Kidney (tissue), 14 donors: ENCODE data around the gene PHF23. TPM values are rescaled to one million over a fixed set of nuclear protein-coding genes. Genes with fewer than 3 reads are reported as not detected.

Experiments used
- DNase-seq, 5 donors: peaks; one replicate each; pipeline ENCODE4 v3.0.0-alpha.2; 2013 to 2020
- FAIRE-seq: peaks from 2 replicates; lab custom pipeline; 2012; peaks lifted over from hg19 to GRCh38; lab: Jason Lieb, UNC
- H3K27ac ChIP-seq, 2 donors: one replicate each; pipeline ENCODE4 v1.7.0; 2013; ENCODE audit warnings: low read depth in 2 of 2, low read length in 2 of 2, inconsistent platforms in 1 of 2
- H3K27me3 ChIP-seq: one replicate; pipeline ENCODE4 v1.7.1; 2013; ENCODE audit warnings: low read length, inconsistent platforms; ENCODE audit not compliant: control insufficient read depth, insufficient read depth
- H3K36me3 ChIP-seq, 3 donors: one replicate each; pipeline versions ENCODE4 v1.7.0 to v1.7.1; 2013; ENCODE audit warnings: low read length in 3 of 3, control low read depth in 1 of 3, inconsistent platforms in 1 of 3; ENCODE audit not compliant: insufficient read depth in 3 of 3, control insufficient read depth in 2 of 3
- H3K4me1 ChIP-seq, 3 donors: one replicate each; pipeline versions ENCODE4 v1.7.0 to v1.7.1; 2013; ENCODE audit warnings: low read length in 3 of 3, inconsistent platforms in 1 of 3, low read depth in 1 of 3; ENCODE audit not compliant: control insufficient read depth in 2 of 3, insufficient read depth in 2 of 3
- H3K4me3 ChIP-seq, 3 donors: one replicate each; pipeline versions ENCODE4 v1.7.0 to v1.8.1; 2013; ENCODE audit warnings: low read length in 3 of 3, control low read depth in 1 of 3, inconsistent platforms in 1 of 3
- H3K9ac ChIP-seq, 3 donors: one replicate each; pipeline versions ENCODE4 v1.7.0 to v1.7.1; 2013; ENCODE audit warnings: low read length in 3 of 3, control low read depth in 1 of 3, inconsistent platforms in 1 of 3
- H3K9me3 ChIP-seq, 3 donors: one replicate each; pipeline versions ENCODE4 v1.7.0 to v1.7.1; 2013; ENCODE audit warnings: low read length in 3 of 3, control low read depth in 1 of 3, inconsistent platforms in 1 of 3; ENCODE audit not compliant: control insufficient read depth in 2 of 3, insufficient read depth in 1 of 3
- CTCF ChIP-seq: IDR thresholded peaks from 3 replicates; pipeline ENCODE4 v1.5.1; 2012; ENCODE audit warnings: mild to moderate bottlenecking, moderate library complexity, borderline replicate concordance; ENCODE audit not compliant: insufficient read depth; ENCODE audit errors: extremely low read depth
- intact Hi-C: fragments of 100-400 bp; cut with DNase I; formaldehyde crosslinking; loops from one replicate; pipeline ENCODE4 v1.11.1; 2022
- polyA plus RNA-seq: library from polyadenylated mRNA; stranded (reverse); fragments of 350-450 nt; fragmentation: Illumina TruSeq; extraction: RNeasy Lipid Tissue Mini Kit (QIAGEN cat#74804); gene quantifications from one replicate; pipeline ENCODE4 v1.2.3, GENCODE V29; 2014; ENCODE audit warnings: low read depth, low replicate concordance; ENCODE audit not compliant: insufficient read depth
- total RNA-seq: library from RNA; stranded (reverse); fragmentation: NEBNext Ultra II Directional; extraction: Animal tissue kit (Norgen Biotek cat#: 25700); gene quantifications from one replicate; pipeline ENCODE4 v1.2.1, GENCODE V29; 2021
- donor health status: control.
- donor health status: control.
- donor health status: control.
- donor health status: control.
- donor health status: control.
- donor health status: DM: yes; HTN: yes; CAD: no.
- donor health status: Normal renal cell carcinoma (clear cell type).

PHF23 gene
- total and polyA plus RNA-seq, 2 donors from 2014 or later, result 28.1 to 48.5 TPM

- DNase-seq (no peak), FAIRE-seq (no peak)
- H3K4me1 ChIP-seq, result peaks cover 7 to 23% (median 20%) of the 10 kb centered on the region in 3 donors
- H3K9me3 ChIP-seq, result no peaks in the 10 kb centered on the region
- no peaks in the 10 kb centered on the region for H3K27me3 ChIP-seq
- TF ChIP-seq CTCF, result no peak
- H3K4me3 ChIP-seq, result peak overlapping the region; percentile 71 to 99 (median 86)
- H3K27ac ChIP-seq, result peak overlapping the region; percentile 97 to 99
- H3K9ac ChIP-seq, result peak overlapping the region; percentile 71 to 97 (median 89)
- intact Hi-C loops, result no loop called here
- peaks cover 14 to 26% (median 22%) of the 10 kb centered on the region in 3 donors for H3K36me3 ChIP-seq
Observed at GRCh38 chr17:7243453-7243729, 4.1 kb upstream of the PHF23 start.

GRCh38 chr17:7242717-7243452 lies 3.6 kb upstream of the PHF23 start:
- TF ChIP-seq CTCF, result no peak
- peaks cover 7 to 23% (median 20%) of the 10 kb centered on the region in 3 donors for H3K4me1 ChIP-seq
- no peak for FAIRE-seq
- peak overlapping the region; percentile 71 to 97 (median 89) for H3K9ac ChIP-seq
- DNase-seq, result peak; percentile 96 to 99 (median 98)
- H3K27ac ChIP-seq, result peak overlapping the region; percentile 97 to 99
- intact Hi-C loops, result no loop called here
- H3K36me3 ChIP-seq, result peaks cover 14 to 26% (median 22%) of the 10 kb centered on the region in 3 donors
- H3K27me3 ChIP-seq, result no peaks in the 10 kb centered on the region
- no peaks in the 10 kb centered on the region for H3K9me3 ChIP-seq
- peak overlapping the region; percentile 71 to 99 (median 86) for H3K4me3 ChIP-seq

- H3K36me3 ChIP-seq, result peaks cover 14 to 26% (median 22%) of the 10 kb centered on the region in 3 donors
- no peak for FAIRE-seq
- TF ChIP-seq CTCF, result no peak
Observed at GRCh38 chr17:7241783-7242716, 2.8 kb upstream of the PHF23 start, which contains the start of gene GABARAP. GABARAP (minus strand) TSS chr17:7242449; CDS start chr17:7242330, 119 bp downstream.

More at GRCh38 chr17:7241783-7242716, 2.8 kb upstream of the PHF23 start, which contains the start of gene GABARAP:
- Histone ChIP-seq H3K27me3 (no peaks in the 10 kb centered on the region), H3K27ac (peak within 1 kb of the TSS; percentile 97 to 99), H3K9ac (peak within 1 kb of the TSS; percentile 89 to 100 (median 97)), H3K9me3 (no peaks in the 10 kb centered on the region), H3K4me1 (peaks cover 10 to 26% (median 20%) of the 10 kb centered on the region in 3 donors), H3K4me3 (peak within 1 kb of the TSS; percentile 86 to 99 (median 99))
- DNase-seq, result peak; percentile 96 to 98 (median 97)
- intact Hi-C loops, result no loop called here
